Measurements from ENCODE around the gene SH3RF1.

Gene SH3RF1

DNA sequence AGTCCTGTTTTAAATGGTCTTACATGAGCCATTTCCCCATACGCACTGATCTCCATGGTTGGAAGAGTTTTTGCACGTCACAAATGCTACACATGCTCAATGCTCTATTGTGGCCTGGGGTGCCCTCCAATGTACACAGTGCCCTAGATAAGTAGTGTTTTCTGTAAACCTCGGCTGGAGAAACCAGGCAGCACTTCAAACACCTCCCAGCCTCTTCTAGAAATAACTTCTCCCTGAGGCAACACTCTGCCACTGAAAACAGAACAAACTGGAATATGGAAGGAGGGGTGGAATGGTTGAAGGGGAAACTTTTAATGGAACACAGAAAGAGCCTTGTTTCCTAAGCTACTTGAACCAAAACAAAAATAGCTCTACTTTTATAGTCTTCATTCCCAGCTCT is 136.8 kb downstream of the SH3RF1 start:
- DNase-seq (ENCODE audit: low read depth): no peak

DNA sequence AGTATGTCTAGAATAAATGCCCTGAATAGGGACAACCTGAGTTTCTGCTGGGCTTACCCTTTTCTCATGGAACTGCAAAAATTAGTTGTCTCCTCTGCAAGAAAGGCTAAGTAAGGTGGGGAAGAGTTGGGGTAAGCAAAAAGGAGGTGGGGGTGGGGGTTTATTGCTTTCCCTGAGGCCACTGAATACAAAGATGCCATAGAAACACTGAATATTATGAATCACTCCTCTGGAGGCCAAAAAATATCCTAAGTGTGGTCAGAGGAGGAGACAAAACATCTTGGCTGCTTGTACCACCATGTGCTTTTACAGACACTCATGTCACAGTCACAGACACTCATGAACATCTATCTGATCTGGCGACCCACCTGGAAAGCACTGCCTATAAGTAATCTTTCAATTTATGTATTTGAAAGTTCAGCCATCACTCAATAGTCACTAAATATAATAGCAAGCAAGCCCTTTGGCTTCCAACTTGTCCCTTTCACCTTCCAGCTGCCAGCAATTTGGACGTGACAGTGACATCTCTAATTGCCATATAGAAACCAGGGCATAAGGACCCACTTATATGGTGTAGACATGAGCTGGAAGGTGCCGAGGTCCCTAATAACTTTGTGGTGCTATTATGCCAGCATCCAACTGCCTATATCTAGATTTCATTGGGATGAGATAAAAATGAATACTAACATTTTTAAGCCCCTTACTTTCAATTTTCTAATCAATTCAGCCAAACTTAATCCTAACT is 138.0 kb downstream of the SH3RF1 start:
- DNase-seq (ENCODE audit: low read depth): no peak

DNA sequence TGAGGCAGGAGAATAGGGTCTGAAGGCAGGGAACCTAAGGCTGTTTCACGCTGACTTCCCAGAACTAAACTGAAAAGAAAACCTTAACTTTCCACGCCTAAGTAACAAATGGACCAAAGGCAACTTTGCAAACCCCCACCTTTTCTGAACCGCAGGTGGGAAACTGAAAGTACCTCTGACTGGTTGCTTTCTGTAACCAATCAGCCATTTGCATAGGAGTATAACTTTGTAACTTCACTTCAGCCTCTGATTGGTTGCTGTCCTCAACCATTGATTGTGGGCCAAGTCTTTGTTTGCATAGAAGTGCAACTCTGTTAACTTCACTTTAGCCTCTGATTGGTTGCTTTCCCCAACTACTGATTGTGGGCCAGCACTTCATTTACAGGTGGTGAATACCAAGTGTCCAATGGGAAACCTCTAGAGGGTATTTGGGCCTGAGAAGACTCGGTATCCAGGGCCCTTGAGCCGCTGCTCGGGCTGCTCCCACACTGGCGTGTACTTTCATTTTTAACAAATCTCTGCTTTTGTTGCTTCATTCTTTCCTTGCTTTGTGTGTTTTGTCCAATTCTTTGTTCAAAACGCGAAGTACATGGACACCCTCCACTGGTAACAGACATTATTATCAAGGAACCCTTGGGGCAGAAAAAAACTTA is 139.1 kb downstream of the SH3RF1 start:
- no peak for DNase-seq (ENCODE audit: low read depth)

DNA sequence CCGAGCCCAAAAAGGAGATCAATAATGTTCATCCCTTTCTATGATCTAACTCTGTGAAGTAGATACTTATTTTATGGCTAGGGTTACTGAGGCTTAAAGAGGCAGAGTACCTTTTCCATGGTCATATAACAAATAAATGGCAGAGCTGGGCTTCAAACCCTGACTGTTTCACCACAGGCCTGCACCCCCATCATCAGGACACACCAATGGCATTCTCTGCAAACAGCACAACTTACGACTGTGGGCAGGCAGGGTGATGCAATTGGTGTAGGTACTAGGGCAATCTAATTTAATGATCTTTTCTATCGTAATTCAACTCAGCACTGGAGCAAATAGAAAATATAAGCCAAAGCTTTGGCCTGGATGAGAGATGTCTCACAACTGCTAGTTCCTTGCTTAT is 141.9 kb downstream of the SH3RF1 start:
- DNase-seq (ENCODE audit: low read depth): no peak

DNA sequence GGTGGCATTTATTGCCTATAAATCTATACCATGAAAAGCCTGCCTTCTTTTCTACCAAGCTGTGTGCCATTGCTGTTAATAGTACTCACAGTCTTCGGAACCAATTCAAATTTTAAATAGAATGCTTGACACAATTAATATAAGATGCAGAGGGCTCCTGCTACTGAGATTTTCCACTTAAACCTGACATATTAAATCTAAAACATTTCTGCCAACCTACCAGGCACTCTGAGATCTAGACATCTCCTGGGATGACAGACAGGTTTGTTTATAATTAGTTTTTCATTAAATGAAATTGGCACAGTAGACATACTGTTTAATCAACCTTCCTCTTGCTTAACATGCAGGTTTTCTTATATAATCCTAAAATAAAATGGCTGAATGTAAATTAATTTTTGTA is 143.4 kb downstream of the SH3RF1 start:
- no peak for DNase-seq (ENCODE audit: low read depth)

DNA sequence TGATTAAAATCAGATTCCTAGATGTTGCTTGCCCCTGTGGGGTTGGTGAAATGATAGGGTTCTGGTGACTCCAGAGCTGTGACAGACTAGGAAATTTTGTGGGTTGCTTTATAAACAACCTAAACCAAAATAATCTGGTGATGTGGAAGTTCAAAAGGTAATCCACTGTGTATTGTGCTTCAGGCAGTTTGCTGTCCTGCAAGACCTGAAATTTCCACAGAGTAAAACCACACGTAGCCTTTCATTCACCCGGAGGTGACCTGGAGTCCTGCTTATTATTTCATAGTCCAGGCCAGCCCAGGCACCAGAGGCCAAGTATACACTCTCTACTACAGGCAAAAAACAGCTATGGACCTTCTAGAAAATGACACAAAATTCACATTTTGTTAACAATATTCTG is 146.1 kb downstream of the SH3RF1 start:
- DNase-seq (ENCODE audit: low read depth): no peak

DNA sequence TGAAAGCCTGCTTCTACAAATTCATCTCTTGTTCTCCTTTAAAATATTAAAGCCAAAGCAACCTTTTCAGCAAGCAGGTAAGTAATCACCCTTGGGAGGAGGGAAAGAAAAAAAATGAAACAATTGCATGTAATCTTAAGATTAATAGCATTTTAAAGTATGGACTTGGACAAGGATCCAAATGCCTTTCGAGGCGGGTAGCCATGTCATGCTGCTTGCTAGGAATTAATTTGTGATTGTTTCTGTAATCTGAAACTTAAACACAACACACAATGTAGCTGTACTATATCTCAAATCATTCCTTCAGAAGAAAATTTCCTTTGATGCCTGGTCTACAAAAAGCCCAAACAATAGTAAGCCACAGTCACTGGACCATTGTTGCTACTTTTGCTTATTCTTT is 148.3 kb downstream of the SH3RF1 start:
- DNase-seq (ENCODE audit: low read depth): no peak

DNA sequence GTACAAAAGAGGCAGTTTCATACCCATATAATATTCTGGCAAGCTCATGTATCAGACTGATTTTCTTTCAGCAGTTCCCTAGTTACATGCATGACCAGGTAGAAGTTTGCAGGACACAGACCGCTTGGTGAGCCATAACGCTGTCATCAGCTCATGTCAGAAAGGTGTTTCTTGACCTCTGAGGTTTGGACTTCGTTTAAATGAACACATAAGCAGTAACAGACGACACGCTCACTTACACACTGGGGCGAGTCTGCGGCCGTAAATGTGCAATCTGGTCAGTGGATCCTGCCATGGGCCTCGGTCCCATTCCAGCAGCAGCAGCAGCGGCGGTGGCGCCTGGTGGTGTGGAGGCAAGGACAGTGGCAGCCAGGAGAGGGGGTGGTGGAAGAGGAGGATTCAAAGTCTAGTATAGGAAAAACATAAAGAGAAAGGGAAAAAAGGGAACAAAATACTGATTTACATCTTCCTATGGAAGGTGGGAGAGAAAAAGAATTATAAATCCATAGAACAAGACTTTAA is 148.8 kb downstream of the SH3RF1 start:
- DNase-seq (ENCODE audit: low read depth): no peak

DNA sequence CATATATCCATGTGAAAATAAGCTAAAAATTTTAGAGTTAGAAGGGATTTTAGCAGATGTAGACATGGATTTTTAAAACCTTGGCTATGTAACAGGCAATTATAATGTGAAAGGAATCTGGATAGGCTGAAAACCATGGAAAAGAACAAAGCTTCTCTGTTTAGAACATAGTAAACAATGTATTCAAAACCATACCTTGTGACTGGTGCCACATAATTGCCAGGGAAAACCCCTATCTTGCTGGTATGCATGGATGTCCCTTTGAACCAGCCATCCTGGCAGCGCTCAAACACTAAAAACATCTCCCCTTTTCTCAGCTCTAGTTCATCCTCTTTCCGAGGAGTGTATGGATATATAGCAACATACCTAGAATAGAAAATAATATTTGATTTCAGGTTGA is 150.1 kb downstream of the SH3RF1 start:
- DNase-seq (ENCODE audit: low read depth): no peak

DNA sequence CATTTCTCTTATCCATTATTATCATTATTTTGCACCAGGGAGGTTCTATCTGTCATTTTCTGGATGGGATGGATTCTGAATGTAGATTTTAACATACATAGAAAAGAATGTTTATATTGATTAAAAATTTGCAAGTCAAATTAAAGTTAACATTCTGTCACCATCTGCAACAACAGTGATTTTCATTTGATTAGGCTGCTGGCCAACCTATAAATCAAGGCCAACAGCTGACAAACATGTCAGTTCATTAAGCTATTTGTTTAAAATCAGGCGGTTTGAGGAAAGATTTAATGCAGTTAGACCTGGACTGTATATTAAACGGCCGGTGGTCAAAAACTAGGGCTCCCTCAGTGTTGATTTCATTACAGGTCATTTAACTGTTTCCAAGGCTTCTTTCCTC is 151.2 kb downstream of the SH3RF1 start:
- DNase-seq (ENCODE audit: low read depth): no peak

DNA sequence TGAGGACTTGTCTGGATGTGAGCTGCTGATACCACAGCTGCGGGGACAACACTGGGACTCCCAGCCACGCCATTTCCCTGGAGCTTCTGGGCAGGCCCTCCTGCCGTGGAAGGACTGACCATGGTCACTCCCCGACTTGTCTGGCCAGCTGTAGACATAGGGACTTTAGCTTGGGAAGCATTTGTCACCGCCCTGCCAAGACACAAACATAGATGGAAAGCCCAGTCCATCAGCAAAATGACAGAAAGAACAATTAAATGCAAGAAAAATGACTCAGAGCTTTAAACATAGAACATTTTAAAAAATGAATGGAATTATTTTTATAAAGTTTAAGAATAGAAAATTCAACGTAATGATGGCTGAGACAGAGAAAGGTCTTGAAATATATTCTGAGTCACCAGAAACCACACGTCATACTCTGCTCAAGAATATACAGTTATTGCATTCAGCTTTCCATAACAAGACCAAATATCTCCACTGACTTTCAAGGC is 153.1 kb downstream of the SH3RF1 start:
- no peak for DNase-seq (ENCODE audit: low read depth)

DNA sequence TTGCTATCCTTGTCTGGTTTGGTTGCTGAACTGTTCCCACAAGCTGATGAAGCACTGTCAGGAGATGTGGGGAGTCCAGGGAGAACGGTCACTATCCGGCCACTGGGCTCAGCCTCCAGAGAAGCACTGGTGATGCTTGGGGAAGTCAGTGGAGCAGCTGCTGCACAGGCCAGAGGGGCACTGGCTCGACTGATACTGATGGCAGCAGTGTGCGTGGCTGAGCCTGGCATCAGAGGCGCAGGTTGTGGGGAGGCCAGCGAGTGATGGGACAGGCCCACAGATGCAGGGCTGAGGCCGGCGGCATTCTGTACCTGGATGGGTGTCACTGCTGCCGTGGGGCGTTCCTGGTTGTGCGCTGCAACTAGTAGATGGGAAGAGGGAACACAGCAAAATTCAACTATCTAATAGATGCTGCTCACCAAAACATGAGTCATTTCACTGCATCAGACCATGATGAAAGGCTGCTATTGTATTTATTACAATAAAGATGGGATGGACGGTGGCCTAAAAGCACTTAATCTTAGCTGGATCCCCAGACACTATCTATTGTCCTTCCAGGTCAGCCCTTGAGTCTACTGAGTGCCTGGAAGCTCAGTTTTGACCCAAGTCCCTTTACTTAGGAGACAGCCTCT is 154.4 kb downstream of the SH3RF1 start:
- DNase-seq (ENCODE audit: low read depth): no peak

DNA sequence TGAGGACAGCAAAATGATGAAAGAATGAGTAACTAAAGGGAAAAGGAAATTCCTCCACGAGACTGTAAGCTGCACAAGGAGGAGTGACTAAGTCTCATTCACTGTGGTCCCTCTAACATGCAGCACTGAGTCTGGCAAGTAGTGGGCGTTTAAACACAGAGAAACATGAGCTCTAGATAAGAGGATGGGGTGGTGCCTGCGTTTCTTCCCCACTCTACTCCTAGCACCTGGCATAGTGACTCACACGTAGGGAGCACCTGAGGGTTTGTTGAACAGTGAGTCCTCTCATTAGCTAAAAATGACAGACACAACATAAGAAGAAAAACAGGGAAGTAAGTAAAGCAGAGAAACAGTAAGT is 154.9 kb downstream of the SH3RF1 start:
- peak; percentile 82 for DNase-seq (ENCODE audit: low read depth)

DNA sequence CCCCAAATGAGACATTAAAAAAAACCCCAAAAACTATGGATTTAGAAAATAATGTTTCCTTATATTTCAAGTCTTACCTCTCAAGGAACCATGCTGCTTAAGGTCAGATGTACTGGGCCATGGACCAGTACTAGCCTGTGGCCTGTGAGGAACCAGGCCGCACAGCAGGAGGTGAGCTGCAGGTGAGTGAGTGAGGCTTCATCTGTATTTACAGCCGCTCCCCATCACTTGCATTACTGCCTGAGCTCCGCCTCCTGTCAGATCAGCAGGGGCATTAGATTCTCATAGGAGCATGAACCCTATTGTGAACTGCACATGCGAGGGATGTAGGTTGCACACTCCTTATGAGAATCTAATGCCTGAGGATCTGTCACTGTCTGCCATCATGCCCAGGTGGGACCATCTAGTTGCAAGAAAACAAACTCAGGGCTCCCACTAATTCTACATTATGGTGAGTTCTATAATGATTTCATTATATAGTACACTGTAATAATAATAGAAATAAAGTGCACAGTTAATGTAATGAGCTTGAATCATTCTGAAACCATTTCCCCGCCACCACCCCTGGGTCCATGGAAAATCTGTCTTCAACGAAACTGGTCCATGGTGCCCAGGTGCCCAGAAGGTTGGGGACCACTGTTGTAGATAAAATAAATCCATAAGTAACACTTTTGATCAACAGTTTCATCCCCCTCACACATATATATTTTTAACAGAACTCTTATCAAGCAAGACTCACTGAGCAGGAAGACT is 155.4 kb downstream of the SH3RF1 start:
- DNase-seq (ENCODE audit: low read depth): no peak

DNA sequence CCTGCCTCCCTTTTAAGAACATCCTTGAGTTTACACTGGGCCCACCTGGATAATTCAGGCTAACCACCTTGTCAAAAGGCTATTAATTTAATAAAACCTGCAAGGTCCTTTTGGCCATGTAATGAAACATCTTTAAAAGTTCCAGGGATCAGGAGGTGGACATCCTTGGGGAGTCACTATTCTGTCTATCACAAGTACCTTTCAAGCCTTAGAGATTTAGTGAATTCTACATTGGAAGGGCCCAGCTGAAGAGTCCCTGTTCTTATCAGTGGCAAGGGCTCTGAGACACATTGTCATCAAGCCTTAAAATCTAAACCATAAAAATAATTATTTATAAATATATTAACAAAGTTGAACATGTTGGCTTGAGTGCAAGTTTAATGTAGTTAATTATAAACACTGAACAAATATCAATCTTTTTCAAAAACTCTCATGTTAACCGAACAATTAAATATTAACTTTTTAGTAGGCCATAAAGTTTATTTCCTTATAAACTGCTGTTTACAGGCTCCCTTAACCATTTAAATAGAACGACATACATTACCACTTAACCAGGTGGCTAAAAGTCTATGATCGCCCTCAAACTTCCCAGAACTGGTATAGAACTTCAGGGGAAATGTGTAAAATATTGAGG is 156.3 kb downstream of the SH3RF1 start:
- no peak for DNase-seq (ENCODE audit: low read depth)

DNA sequence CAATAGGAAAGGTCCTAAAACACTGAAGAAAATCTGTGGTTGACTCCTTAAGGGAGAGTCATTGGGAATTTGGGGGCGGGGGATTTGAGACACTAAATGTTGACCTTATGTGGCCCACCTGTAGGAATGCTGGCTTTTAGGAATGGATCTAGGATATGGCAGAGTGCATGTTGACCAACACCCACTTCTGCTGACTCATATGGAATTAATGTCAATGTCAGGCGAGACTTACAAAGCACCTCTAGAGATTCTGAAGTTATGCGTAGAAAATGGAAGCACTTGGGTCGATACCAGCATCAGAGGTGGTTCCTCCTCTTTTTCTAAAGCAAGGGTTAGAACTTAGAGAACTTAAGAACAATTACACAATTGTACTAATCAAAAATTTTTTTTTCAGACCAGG is 160.1 kb downstream of the SH3RF1 start:
- DNase-seq (ENCODE audit: low read depth): no peak

DNA sequence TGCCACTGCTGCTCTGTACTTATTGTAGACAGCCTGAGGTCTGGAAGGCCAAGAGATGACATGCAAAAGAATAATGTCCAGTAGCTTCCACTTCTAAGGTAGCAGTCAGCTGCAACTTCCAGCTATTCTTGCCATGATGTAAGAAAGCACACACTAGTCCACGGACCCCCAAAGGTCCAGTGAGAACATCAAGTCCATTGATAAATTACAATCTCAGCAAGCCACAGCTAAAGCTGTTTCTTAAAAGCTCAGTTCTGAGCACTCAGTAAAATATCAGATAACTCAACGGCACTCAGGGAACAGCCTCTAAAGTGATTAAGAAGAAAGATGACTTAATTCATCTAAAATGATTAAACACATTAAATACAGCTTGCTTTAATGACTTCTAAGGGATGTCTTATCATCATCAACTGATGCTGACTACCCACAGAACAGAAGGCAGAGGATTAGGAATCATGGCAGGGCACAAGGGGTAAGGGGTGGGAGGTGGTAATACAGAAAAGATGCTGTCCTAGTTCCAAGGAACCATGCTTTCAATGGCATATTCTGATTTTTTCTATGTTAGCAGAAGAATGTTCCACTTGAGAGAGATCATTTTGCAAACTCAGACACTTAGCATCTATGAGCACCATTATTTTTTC is 161.6 kb downstream of the SH3RF1 start:
- no peak for DNase-seq (ENCODE audit: low read depth)

DNA sequence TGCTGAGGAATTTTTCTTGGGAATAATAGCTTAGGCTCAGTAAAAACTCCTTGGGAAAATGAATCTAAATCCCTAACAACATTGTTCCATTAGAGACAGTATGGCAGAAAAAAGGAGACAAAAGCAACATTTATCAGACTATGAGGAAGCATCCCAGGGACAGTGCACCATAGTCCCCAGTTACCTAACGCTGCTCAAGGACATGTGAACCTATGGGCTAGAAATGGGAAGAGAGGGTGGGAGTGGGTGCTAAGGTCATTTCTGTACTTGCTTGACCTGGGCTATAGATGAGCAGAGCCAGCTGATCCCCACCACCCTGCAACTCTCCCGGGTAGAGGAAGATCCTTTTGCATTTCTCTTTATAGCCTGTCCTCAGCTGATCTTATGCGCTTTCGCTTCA is 162.5 kb downstream of the SH3RF1 start:
- no peak for DNase-seq (ENCODE audit: low read depth)

DNA sequence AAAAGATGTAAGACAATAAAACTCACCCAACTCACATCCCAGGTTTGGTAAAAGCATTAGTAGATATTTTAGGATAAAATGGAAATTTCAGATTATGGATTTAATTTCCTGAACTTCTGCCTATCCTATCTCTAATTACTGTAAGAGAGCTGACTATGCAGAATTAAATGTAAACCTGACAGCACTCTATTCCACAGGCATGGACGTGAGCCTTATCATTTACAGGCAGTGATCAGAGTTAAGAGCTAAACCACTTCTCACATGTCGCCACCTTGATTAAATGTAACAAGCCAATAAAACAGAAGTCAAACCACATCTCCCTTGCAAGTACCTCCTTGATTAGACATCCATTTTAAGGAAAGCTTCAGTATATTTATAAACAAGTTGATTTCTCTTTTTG is 163.2 kb downstream of the SH3RF1 start:
- DNase-seq (ENCODE audit: low read depth): no peak

DNA sequence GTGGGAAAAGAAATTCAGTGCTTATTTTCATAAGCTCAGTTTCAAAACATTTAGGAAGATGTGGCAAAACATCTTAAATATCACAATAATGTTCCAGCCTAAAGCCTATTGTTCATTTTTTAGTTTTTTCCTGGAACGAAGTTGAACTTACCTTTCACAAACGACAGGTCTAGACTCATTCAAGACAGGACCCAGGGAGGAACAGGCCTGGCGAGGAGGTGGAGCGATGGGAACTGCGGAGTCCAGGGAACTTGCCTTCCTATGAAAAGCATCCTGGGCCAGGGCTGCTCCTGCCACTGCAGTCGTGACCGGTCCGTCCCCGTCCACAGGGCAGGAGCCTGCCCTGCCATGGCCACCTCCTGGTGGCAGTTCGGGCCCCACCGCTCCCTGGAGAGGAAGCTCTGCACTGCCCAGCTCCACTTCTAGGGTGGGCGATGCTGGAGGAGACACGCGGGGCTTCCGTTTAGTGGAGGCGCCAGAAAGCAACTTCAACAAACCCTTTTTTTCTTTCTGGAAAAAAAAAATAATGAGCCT is 164.0 kb downstream of the SH3RF1 start:
- no peak for DNase-seq (ENCODE audit: low read depth)

DNA sequence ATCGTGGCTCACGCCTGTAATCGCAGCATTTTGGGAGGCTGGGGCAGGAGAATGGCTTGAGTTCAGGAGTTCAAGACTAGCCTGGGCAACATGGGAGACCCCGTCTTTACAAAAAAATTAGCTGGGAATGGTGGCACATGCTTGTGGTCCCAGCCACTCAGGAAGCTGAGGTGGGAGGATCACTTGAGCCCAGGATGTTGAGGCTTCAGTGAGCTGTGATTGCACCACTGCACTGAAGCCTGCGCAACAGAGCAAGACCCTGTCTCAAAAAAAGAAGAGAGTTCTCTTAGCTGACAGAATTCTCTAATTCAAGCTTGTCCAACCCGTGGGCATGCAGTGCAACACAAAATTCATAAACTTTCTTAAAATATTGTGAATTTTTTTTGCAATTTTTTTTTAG is 165.1 kb downstream of the SH3RF1 start:
- no peak for DNase-seq (ENCODE audit: low read depth)
